NOMO-1 treated with DMSO at 0.1 percent for 48 hours (cell line): ENCODE results near the gene FAM53A.
"Not testable (repeated sequence)": the region's sequence is repeated elsewhere in the genome, so short reads cannot be mapped to it uniquely, and the experiment has no call there.

ENCODE experiments used
- DNase-seq: peaks from one replicate; lab custom pipeline; 2025; ENCODE audit not compliant: unreplicated experiment; lab: John Stamatoyannopoulos, UW

FAM53A gene

GRCh38 chr4:1608821-1609500, 75.2 kb downstream of the FAM53A start:
- no peak for DNase-seq

DNA sequence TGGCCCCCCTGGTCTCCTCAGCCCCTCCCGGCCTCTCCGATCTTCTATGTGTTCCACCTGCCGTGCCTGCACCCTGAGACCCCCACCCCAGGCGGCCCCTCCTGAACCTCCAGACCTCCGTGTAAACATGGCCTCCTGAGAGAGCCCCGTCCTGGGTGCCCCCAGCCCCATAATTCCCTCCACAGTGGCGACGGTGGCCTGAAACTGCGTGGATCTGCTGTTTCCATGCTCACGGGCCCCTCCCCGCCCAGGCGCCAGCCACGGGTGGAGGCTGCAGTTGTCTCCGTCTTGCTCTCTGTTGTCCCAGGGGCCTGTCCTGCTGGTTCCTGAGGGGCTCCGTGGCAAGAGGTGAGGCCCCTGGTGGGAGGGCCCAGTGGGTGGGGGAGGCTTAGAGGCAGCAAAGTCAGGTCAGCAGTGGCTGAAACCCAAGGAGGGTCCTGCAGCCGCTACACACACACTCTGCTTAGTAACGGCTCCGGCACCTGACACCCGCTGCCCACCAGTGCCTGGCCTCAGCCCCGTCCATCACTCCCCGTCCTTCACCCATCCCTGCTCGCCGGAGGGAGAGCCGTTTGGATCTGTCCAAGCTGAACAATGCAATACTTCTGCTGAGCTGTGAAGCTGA, 75.8 kb downstream of the FAM53A start:
- DNase-seq, result no peak

DNA sequence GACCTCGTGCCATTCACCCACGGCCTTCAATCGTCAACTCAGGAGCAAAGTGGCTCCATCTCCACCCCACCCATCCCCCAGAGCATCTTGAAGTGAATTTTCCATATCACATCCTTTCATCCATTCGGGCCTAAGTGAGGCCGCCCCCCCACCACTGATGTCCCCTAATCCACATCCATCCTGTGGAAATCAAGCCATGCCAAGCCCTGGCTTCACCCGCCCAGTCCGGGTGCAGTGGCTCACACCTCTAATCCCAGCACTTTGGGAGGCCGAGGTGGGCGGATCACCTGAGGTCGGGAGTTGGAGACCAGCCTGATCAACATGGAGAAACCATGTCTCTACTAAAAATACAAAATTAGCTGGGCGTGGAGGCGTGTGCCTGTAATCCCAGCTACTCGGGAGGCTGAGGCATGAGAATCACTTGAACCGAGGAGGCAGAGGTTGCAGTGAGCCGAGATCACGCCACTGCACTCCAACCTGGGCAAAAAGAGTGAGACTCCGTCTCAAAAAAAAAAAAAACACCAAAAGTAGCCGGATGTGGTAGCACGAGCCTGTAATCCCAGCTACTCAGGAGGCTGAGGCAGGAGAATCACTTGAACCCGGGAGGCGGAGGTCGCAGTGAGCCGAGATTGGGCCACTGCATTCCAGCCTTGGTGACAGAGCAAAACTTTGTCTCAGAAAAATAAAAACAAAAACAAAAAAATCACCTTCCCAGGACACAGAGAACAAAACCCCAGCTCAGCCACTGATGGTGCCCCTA, 76.5 kb downstream of the FAM53A start:
- not testable (repeated sequence) for DNase-seq

DNA sequence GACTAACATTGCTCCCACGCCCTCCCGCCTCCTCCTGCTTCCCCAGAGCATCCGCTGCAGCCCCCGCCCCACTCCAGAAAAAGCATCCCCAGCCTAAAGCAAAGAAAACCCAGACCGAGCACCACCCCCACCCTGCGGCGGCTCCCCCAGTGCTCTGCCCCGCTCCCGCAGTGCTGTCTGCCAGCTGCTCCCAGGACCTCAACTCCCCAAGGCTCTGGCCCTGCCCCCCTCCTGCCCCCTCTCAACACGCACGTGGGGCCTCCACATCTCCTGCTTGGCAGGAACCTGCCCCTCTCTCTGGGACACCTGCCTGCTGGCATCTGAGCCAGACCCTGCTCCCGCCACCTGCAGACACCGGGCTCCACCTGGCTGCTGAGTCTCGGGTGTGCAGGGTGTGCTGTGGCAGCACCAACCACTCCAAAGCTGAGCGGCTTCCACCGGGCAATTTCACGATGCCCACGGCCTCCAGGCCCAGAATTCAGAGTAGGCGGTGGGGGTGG, 79.4 kb downstream of the FAM53A start:
- no peak for DNase-seq

- no peak for DNase-seq
Observed at GRCh38 chr4:1604181-1604705, 79.9 kb downstream of the FAM53A start.

DNA sequence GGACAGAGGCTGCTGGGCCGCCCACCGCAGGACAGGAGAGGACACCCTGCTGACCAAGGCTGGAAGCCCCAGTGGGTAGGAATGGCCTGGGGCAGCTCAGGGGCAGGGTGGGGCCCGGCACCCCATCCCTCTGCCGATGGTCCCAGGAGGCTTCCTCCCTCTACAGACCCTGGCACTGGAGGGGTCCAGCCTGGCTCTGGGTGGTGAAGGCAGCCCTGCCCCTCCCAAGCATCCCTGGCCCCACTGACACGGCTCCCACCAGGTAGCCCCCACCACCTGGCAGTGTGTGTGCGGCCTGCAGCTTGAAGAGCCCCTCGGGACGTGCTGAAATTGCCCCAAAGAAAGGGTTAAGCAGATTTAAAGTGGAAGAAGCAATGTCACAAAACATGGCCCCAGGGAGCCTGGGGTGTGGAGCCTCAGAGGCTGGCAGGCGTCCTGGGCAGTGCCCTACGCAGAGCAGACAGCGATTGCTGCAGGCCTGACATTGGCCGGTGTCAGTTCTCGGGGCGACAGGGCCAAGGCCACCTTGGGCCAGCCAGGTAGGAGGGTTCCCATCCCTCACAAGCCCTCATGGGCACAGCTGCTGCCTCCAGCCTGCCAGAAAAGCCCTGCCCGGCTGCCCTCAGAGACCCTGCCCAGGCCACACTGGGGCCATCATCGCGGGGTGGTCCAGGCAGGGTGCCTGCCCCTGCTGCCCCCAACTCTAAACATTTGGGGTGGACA, 80.5 kb downstream of the FAM53A start:
- no peak for DNase-seq

DNA sequence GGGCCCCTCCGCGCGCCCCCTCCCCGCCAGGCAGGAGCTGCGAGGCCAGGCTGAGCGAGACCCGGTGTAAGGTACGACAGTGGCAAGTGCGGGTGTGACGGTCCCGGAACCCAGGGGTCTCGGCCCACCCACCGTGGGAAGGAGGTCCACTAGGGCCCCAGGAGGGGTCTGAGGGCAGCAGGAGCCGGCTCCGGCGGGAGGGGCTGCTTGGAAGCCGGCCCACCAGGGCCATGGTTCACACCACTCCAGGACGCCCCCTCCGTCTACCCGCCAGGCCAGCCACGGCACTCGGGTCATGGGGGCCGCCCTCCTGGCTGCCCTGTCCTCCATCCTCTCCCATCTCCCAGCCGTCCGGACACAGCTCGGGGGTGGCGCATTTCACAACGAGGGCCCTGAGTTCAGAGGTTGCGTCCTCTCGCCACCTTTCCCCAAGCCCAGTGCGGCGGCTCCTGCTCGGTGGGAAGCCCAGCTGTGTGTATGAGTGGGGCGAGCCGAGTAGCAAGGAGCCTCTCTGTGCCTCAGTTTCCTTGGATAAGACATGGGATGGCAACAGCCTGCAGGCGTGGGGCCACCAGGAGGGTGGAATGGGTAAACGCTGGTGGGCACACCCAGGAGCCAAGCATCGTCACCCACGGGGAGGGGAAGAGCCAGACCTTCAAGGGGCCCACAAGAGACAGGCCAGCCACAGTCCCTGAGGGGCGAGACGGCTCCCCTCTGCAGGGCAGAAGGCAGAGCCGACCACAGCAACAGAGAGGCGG, 81.3 kb downstream of the FAM53A start:
- no peak for DNase-seq

DNA sequence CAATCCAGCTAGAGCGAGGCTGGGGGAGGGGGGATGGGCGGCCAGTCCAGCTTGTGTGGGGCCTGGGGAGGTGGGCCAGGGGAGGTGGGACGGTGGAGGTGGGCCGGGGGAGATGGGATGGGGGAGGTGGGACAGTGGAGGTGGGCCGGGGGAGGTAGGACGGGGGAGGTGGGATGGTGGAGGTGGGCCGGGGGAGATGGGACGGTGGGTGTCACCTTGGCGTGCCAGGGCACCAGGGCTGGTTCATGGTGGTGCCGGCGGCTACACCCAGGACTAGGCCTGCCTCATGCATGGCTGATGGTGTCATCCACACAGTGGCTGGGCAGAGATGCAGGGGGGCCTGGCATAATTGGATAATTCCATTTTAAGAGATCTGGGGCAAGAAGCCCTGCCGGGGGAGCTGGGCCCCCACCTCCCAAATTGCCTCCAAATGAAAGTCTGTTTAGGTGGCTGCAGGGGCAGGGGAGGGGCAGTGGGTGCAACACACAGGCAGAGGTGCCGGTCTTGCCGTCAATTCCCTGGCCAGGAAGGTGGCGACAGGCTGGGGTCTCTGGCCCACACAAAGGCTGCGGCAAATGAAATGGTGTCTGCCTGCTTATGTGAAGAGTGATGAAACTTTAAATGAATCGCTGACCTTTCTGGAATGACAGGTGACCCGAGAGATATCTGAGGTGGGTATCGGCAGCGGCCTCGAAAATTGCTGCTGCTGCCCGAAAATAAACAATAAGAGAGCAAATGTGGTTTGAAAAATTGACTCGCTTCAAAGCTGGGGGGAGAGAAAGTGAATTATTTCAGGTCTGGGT, 82.1 kb downstream of the FAM53A start:
- no peak for DNase-seq

- no peak for DNase-seq
Observed at GRCh38 chr4:1601533-1601835, 82.6 kb downstream of the FAM53A start.

DNA sequence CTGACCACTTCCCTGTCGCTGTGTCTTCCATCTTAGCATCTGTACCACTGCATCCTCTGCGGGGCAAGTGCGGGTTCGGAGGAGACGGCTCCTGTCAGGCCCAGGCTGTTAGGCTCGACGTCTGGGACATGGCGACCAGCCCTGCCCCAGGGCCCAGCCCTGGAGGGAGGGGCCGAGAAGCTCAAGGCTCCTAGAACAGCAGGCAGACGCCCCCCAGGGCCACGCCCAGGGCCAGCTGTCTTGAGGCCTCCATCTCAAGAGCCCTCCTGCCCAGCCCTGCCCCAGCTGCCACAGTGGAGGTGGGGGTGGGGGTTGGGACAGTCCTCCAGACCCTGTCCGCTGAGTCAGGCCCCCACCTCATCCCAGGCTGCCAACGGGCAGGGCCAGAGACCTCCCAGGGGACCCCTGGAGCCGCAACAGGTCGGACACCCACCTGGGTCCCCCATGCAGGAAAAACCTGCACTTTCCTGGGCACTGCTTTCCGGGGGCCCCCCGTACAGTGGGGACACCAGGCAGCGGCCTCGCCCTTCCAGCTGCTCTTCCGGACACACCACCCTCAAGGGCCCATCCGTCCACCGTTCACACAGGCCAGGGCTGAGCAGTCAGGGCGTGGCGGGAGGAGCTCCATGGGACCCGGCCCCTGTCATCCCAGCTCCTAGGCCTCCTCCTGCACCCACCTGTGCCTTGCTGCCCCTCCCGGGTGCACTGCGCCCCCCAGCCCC, 83.1 kb downstream of the FAM53A start:
- DNase-seq, result no peak

GRCh38 chr4:1600211-1600780, 83.8 kb downstream of the FAM53A start:
- DNase-seq, result no peak

DNA sequence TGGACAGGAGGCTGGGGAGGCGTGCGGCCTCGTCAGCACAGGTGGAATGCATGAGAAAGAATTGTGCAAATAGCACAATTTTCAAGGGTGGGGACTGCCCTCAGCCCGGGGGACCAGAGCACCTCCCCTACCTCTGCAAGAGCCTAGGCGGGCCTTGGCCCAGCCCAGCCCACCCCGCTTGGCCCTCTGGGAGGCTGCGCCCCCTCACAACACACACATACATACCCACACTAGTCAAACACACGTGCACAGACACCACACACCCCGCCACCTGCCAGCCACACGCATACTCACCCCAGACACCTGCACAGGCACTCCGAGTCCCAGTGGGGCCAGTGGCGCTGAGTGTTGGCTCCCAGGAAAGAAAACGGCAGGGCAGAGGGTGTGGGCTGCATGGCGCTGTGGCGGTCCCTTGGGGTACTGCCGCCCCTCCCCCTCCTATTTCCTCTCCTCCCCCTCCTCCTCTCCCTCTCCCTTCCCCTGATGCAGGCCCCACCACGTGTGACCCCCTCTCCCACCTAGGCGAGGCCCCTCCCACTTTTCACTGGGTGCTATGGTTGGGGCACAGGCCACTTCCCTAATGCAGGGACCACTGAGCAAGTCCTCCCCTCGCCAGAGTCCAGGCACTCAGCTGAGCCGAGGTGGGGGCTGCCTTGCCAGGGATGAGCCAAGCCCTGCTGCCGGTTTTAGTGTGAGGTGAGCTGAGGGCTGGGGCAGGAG, 84.5 kb downstream of the FAM53A start:
- no peak for DNase-seq

DNA sequence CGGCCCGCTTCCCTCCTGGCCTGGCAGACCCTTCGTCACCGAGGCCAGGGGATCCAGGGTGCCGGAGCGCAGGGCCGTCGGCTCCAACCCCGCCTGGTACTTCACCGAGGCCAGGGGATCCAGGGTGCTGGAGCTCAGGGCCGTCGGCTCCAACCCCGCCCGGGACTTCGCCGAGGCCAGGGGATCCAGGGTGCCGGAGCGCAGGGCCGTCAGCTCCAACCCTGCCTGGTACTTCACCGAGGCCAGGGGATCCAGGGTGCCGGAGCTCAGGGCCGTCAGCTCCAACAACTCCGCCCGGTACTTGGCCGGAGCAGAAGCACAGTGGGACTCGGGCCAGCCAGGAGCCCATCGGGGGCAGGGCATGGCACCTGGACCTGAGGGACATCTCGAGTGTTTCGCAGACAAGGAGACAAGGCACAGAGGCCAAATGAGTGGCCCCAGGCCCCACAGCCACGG, 85.1 kb downstream of the FAM53A start:
- no peak for DNase-seq

DNA sequence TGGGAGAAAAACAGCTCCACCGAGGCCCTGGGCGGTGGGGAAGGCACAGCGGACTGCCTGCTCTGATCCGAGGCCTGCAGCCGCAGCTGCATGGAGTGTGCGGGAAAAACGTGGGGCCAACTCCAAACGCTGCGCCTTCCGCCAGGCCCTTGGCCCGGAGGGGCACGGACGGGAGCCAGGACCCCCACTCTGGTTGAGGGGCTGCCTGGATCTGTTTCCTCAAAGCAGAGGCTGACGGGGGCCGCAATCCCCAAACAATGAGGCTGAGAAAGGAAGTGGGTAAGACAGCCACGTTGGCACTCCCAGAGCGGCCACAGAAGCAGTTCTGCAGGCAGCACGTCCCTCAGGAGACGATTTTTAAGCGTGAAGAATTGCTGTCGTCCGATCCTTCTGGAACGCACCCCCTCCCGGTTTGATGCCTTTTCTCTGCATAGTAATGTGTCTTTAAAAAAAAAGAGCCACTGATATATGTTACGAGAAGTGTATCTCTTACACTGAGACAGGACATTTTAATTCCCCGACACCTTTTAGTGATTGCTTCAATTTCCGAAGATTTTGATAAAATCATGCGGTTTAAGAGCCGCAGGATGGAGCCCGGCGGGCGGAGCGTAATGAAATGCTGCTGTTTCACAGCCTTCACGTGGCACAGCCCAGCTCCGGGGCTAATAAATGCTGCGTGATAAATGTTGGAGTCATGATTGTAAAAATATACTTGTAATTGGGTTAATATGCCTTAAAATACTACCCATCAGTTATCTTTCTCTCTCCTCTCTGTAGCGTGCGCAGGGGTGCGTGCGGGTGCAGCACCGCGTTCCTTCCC, 85.7 kb downstream of the FAM53A start:
- no peak for DNase-seq

DNA sequence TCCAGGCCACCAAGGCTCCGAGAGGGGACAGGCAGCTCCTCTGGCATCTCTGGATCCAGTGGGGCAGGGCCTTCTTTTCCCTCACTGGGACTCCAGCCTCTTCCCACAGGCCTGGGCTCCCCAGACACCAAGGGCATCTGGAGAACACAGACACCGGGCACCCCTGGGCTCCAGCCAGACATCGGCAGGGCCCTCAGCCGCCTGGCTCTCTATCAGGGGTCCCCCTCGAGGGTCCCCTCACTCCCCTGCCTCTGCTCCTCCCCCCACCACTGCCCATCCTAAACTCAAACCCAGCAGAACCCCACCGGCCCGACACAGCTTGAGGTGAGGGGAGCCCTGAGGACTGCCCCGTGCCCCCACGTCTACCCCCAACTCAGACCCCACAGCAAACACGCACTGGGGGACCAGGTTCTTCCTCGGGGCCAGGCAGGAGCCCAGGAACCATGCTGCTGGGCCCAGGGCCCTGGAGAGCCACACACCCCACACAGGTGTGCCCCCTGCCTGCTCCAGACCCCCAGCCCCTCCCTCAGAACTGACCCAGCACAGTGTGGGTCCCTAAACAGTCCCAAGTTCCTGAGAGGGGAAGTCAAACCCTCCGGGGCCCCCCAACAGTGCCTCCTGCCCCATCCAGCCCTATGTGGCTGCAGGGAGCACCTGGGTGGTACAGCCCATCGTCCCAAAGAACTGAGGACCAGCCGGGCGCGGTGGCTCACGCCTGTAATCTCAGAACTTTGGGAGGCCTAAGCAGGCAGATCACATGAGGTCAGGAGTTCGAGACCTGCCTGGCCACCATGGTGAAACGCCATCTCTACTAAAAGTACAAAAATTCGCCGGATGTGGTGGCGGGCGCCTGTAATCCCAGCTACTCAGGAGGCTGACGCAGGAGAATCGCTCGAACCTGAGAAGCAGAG, 86.8 kb downstream of the FAM53A start:
- no peak for DNase-seq

GRCh38 chr4:1596393-1596792, 87.7 kb downstream of the FAM53A start:
- DNase-seq, result no peak
